Measurements from ENCODE around the gene CXCL1.

- TF ChIP-seq EZH2 (IDR thresholded peaks at IDR 0.05) (no peak), POLR2AphosphoS5 (IDR thresholded peaks at IDR 0.05; ENCODE audit: borderline replicate concordance, low read depth, low read length) (no peak), FOXP2 (optimal IDR thresholded peaks at IDR 0.05; ENCODE audit: control extremely low read depth, extremely low read length, insufficient read depth) (no peak)
Measured at GRCh38 chr4:73917081-73917501, 47.9 kb downstream of the CXCL1 start.
